ENCODE measurements around the gene MESD.

GRCh38 chr15:81007428-81008064, 17.9 kb upstream of the MESD start:
- TF ChIP-seq CTCF (conservative IDR thresholded peaks at IDR 0.05) (no peak), EZH2 (IDR thresholded peaks at IDR 0.05; ENCODE audit: low read depth) (no peak)

Measured in PC-9 (cell line).